Measurements from ENCODE around the gene MUC5AC.
"Not testable (repeated sequence)": the region's sequence is repeated elsewhere in the genome, so short reads cannot be mapped to it uniquely, and the experiment has no call there.

Gene MUC5AC

DNA sequence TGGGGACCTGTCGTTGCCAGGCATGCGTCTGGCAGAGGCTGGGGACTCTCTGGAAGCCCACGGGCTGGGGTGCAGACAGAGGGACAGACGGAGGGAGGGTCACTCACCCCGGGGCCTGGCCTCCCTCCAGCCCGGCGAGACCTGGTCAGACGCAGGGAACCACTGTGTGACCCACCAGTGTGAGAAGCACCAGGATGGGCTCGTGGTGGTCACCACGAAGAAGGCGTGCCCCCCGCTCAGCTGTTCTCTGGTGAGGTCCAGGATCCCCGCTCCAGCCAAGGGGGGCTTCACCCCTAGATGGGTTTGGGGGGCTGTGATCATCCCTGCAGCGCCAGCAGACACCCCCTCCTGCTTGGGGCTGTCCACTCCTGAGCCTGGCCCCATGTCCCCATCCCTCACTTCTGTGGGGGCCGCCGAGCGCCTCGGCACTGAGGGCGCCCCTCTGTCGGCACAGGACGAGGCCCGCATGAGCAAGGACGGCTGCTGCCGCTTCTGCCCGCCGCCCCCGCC, 41.5 kb downstream of the MUC5AC start:
- no peak for FAIRE-seq

DNA sequence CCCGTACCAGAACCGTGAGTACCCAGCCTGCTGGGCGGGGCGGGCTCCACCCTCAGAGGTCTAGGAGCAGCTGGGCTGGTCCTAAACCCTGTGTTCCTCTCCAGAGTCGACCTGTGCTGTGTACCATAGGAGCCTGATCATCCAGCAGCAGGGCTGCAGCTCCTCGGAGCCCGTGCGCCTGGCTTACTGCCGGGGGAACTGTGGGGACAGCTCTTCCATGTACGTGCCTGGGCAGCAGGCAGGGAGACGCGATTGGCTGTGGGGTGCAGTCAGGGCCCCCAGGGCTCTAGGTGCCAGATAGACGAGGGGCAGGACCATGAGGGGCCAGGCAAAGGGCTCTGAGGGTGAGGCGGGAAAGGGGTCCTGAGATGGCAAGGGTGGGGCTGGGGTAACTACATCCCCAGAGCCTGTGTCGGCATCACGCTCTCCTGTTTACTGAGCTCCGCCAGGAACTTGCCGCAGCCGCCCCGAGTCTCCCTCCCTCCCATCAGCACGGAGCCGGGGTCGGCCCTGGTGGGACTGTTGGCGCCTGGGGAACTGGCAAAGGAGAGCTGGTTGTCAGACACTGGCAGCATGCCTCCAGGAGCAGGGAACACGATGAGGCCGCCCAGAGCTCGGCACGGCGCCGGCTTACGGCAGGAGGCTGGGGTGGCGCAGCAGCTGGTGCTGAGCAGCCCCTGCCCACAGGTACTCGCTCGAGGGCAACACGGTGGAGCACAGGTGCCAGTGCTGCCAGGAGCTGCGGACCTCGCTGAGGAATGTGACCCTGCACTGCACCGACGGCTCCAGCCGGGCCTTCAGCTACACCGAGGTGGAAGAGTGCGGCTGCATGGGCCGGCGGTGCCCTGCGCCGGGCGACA, 42.2 kb downstream of the MUC5AC start:
- no peak for FAIRE-seq

- FAIRE-seq: no peak
Observed at GRCh38 chr11:1200611-1201191, 42.9 kb downstream of the MUC5AC start.

DNA sequence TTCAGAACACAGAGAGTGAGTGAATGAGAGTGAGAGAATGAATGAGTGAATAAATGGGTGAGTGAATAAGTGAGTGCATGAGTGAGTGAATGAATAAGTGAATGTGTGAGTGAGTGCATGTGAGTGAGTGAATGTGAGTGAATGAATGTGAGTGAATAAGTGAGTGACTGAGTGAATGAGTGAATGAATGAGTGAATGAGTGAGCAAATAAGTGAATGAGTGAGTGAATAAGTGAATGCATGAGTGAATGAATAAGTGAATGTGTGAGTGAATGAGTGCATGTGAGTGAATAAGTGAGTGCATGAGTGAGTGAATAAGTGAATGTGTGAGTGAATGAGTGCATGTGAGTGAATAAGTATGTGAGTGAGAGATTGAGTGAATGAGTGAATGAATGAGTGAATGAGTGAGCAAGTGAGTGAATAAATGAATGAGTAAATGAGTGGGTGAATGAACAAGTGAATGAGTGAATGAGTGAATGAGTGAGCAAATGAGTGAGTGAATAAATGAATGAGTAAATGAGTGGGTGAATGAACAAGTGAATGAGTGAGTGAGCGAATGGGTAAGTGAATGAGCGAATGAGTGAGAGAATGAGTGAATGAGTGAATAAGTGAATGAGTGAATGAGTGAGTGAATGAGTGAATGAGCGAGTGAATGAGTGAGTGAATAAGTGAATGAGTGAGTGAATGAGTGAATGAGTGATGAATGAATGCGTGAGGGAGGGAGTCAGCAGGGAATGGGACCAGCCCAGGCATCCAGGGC, 43.8 kb downstream of the MUC5AC start:
- FAIRE-seq: no peak

GRCh38 chr11:1202154-1202775, 44.5 kb downstream of the MUC5AC start:
- FAIRE-seq: no peak

- no peak for FAIRE-seq
Observed at GRCh38 chr11:1202776-1203504, 45.2 kb downstream of the MUC5AC start.

DNA sequence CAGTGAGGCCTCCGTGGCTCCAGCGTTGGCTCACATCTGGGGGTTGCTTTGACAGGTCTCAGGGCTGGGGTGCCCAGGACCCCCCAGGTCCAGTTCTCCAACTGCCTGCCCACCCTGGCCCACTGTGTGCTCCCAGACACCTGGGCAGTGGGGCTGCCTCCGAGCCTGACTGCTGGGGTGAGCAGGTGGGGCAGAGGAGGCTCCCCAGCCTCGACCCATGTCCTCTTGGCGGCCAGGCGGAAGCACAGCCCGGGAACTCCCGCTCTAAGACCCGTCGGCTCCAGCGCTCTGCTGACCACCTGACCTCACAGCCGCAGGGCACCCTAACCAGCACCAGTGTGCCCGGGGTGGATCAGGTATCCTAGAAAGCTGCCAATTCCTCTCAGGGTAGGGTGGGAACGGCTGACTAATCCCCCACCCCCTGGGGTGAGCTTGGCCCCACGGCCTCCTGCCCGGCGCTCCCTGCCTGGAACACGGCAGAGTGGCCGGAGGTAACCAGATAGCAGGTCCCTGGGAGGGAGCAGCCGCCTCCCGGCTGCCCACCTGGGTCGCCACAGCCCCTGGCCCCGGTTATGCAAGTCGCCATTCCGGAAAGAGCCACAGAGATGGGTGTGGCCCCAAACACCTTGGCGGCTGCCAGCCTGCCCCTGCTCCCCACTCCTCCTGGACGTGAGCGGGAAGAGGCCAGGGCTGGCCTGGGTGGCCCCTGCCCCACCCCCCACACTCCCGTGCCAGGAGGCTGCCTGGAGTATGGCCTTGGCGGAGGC, 45.9 kb downstream of the MUC5AC start:
- FAIRE-seq: no peak

DNA sequence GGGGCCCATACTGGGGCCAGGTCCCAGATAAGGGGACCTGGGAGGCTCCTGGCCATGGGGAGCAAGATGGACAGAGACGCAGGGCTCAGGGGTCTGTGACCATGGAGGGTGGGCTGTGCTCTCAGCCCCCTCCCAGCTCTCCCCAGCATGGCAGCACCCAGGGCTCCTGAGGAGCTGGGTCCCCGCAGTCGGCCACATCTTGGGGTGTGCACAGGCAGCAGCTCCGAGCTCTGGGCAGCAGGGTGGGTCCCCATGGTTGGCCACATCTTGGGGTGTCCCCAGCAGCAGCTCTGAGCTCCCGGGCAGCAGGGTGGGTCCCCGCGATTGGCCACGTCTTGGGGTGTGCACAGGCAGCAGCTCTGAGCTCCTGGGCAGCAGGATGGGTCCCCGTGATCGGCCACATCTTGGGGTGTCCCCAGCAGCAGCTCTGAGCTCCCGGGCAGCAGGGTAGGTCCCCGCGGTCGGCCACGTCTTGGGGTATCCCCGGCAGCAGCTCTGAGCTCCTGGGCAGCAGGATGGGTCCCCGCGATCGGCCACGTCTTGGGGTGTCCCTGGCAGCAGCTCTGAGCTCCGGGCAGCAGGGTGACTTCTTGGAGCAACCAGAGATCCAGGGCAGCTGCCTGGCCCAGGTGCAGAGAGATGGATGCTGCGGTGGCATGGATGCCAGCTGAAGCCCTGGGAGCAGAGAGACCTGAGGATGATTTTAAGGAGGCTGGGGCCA, 46.8 kb downstream of the MUC5AC start:
- FAIRE-seq: no peak

GRCh38 chr11:1205121-1205986, 47.6 kb downstream of the MUC5AC start:
- no peak for FAIRE-seq

- FAIRE-seq: no peak
Observed at GRCh38 chr11:1205987-1206331, 48.2 kb downstream of the MUC5AC start.

DNA sequence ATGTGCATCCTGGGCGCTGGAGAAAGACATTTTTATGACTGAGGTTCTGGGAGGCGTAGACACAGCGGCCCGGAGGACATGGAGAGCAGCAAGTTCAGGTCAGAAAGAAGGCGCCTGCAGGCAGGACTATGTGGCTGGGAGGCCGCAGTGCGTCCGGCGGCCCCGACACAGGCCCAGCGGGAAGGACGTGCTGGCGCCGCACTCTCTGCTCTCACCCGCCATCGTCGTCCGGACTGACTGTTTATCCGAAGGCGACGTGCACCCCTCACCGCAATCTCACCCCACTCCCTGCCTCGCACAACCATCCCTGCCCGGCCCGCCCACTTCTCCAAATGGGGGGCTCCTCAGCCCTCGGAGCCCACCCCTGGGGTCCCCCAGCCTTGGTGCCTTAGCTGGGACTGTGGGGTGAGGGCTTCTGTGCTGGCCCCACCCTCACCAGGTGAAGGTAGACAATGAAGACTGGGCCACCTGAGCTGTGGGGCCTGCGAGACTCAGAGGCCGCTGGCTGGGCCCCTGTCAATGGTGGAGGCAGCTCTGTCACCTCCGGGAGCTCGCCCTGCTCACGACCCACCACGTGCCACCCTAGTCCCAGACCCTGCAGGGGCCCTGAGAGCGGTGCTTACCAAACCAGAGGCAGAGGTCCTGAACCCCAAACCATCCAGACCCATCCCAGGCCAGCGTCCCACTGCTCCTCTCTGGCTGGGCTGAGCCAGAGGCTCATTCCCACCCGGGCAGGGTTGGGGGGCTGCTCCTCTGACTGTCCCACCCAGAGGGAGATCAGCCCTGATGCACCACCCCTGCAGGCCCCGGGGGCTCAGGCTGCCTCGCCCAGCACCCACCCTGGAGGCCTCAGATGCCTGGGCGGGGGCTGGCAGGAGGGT, 48.9 kb downstream of the MUC5AC start:
- no peak for FAIRE-seq

DNA sequence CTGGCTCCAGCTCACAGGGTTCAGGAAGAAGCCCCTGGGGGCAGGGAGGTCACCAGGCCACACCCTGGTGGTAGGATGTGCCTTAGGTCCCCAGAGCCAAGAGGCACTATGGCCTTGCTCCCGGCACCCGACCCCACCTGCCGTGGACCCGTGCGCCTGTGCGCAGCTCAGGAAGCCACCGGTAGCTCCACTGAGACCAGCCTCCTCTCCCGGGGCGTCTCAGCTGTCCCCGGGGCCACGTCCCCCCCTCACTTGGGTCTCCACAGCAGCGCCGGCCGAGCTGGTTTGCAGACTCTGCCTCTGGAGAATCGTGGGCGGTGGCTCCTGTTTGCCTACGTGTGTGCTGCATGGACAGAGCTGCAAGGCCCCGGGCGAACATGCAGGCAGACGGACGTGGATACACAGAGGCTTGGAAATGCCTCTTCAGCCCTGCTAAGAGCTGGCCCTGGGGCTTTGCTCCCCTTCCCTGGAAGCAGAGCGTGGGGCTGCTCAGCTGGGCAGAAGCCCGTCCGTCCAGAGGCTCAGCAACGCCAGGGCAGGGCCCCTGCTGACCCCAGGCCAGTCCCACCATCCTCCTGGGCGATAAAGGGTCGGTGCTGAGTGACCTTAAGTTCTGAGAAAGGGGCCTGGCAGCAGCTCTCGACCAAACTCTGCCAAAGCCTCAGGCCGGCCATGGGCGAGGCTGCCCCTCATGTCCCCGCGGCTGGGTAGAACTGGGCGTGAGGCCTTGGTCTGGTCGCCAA, 49.8 kb downstream of the MUC5AC start:
- FAIRE-seq: no peak

GRCh38 chr11:1208144-1208393, 50.3 kb downstream of the MUC5AC start:
- FAIRE-seq: no peak

DNA sequence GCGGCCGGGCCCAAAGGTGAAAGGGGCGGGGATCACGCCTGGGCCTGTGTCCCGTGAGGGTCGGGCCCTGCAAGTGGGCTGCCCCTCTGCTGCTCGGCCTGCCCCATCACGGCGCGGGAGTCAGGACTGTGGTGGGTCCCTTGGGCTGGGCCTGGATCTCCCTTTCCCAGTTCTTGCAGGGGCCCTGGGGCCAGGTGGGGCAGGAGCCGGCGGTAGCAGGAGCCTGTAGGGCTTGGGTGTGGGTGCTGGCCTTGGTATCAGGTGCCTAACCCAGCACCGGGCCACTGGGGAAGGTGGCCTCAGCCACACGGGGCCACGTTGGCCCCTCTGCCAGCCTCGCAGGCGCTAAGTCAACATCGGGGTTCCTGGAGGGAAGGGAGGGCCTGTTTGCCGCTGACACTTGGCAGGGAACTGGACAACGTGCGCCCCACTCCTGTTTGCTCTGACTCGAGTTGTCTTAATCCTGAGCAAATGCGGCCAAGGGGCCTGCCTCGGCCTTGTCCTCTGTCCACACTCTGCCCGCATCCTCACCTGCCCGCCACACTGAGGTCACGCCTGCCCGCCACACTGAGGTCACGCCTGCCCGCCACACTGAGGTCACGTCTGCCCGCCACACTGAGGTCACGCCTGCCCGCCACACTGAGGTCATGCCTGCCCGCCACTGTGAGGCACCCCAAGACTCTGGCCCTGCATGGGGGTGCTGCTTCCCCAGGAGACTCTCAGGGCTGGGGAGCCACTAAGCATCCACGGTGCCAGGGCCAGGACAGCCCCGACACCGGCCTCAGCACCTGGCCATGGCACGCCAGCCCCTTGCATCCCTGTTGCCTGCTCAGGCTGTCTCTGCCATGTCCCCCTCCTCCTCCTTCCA, 50.9 kb downstream of the MUC5AC start:
- no peak for FAIRE-seq

DNA sequence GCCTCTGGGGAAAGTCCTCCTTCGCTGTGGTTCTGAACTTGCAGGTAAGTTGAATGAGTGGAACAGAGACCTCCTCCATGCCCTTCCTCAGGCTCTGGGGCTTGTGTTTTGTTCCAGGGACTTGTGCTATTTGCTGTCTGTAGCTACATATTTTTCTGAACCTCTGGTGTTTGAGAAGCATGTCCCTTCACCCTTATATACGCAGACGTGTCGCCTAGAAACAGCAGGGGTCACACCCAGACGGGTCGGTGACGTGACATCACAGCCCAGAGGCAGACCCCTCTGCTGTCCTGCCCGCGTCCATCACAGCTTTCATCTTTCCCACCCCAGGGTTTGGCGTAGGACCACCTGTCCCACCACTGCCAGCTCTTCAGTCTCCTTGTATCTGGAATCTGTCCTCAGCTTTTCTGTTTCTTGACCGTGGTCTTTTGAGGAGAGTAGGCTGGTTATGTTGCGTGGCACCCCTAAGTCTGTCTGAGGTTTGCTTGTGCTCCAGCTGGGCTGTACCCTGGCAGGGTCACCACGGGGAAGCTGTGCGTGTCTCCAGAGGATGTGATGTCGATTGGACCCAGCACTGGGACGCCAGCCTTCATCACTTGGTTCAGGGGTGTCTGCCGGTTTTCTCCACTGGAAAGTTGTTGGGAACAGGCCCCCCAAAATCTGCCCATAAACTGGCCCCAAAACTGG, 51.8 kb downstream of the MUC5AC start:
- no peak for FAIRE-seq

- no peak for FAIRE-seq
Observed at GRCh38 chr11:1211838-1212237, 54.1 kb downstream of the MUC5AC start.

GRCh38 chr11:1215826-1216225, 58.1 kb downstream of the MUC5AC start:
- FAIRE-seq: not testable (repeated sequence)
